GM04504 (cell line): Measurements from ENCODE around the gene ITGA1.
"Not testable (repeated sequence)": the region's sequence is repeated elsewhere in the genome, so short reads cannot be mapped to it uniquely, and the experiment has no call there.

ENCODE experiments used
- DNase-seq: peaks from one replicate; pipeline ENCODE4 v3.0.0-alpha.2; 2012; ENCODE audit warnings: low read depth

ITGA1 gene

GRCh38 chr5:52802272-52802973 lies 14.7 kb downstream of the ITGA1 start:
- DNase-seq: no peak

GRCh38 chr5:52802974-52803336 lies 15.2 kb downstream of the ITGA1 start:
- DNase-seq: no peak

- no peak for DNase-seq
Observed at GRCh38 chr5:52804387-52804791, 16.7 kb downstream of the ITGA1 start.

GRCh38 chr5:52804981-52805380 lies 17.3 kb downstream of the ITGA1 start:
- DNase-seq: no peak

- DNase-seq: no peak
Observed at GRCh38 chr5:52805615-52806014, 17.9 kb downstream of the ITGA1 start.

- no peak for DNase-seq
Observed at GRCh38 chr5:52807037-52807436, 19.3 kb downstream of the ITGA1 start.

- DNase-seq: no peak
Observed at GRCh38 chr5:52807723-52808122, 20.0 kb downstream of the ITGA1 start.

- no peak for DNase-seq
Observed at GRCh38 chr5:52808316-52808901, 20.7 kb downstream of the ITGA1 start.

GRCh38 chr5:52809884-52810283 lies 22.2 kb downstream of the ITGA1 start:
- no peak for DNase-seq

GRCh38 chr5:52810426-52810825 lies 22.7 kb downstream of the ITGA1 start:
- DNase-seq: no peak

- DNase-seq: no peak
Observed at GRCh38 chr5:52811067-52811749, 23.5 kb downstream of the ITGA1 start.

GRCh38 chr5:52814352-52815148 lies 26.8 kb downstream of the ITGA1 start:
- no peak for DNase-seq

GRCh38 chr5:52817818-52818217 lies 30.1 kb downstream of the ITGA1 start:
- DNase-seq: no peak

GRCh38 chr5:52818360-52818759 lies 30.6 kb downstream of the ITGA1 start:
- DNase-seq: no peak

- not testable (repeated sequence) for DNase-seq
Observed at GRCh38 chr5:52818807-52819206, 31.1 kb downstream of the ITGA1 start.

GRCh38 chr5:52821901-52822300 lies 34.2 kb downstream of the ITGA1 start:
- DNase-seq: no peak

GRCh38 chr5:52822437-52822836 lies 34.7 kb downstream of the ITGA1 start:
- no peak for DNase-seq

GRCh38 chr5:52824827-52825226 lies 37.1 kb downstream of the ITGA1 start:
- DNase-seq: no peak

- no peak for DNase-seq
Observed at GRCh38 chr5:52825826-52826225, 38.1 kb downstream of the ITGA1 start.

GRCh38 chr5:52827815-52828214 lies 40.1 kb downstream of the ITGA1 start:
- DNase-seq: no peak

GRCh38 chr5:52829664-52830063 lies 41.9 kb downstream of the ITGA1 start:
- no peak for DNase-seq

- no peak for DNase-seq
Observed at GRCh38 chr5:52830650-52831049, 42.9 kb downstream of the ITGA1 start.
